Upper lobe of left lung (tissue), 4 donors: ENCODE data around the gene RNF150.

Source experiments
- CTCF ChIP-seq, 6 experiments: fragments of 450-650 bp in 4 of 6; fragments of 200-600 bp in 2 of 6; sonication (generic) in 2 of 6; IDR thresholded peaks; one replicate each; pipeline ENCODE4 v1.5.1; 2016 to 2019; ENCODE audit warnings: antibody characterized with exemption in 6 of 6
- POLR2AphosphoS5 ChIP-seq, 2 donors: sonication (generic); formaldehyde crosslinking; IDR thresholded peaks; one replicate each; pipeline ENCODE4 v1.5.1; 2017; ENCODE audit warnings: antibody characterized with exemption in 2 of 2

GRCh38 chr4:141132709-141133145 lies 542 bp downstream of the RNF150 start:
- TF ChIP-seq CTCF (IDR thresholded peaks at IDR 0.05) (no peak), POLR2AphosphoS5 (IDR thresholded peaks at IDR 0.05) (no peak)
